HG02840 (cell line): ENCODE measurements around the gene UHRF2.
"Not testable (repeated sequence)": the region's sequence is repeated elsewhere in the genome, so short reads cannot be mapped to it uniquely, and the experiment has no call there.

Experiments used
- ATAC-seq: cut with Tn5 transposase; IDR thresholded peaks from one replicate; pipeline ENCODE4 v1.9.1; 2021; ENCODE audit warnings: mild to moderate bottlenecking, moderate library complexity, moderate number of reproducible peaks; ENCODE audit not compliant: unreplicated experiment, low FRiP score

Gene UHRF2

GRCh38 chr9:6484210-6484609 lies 71.2 kb downstream of the UHRF2 start:
- no peak for ATAC-seq

GRCh38 chr9:6488395-6488794 lies 75.4 kb downstream of the UHRF2 start:
- ATAC-seq: no peak

GRCh38 chr9:6489099-6489498 lies 76.1 kb downstream of the UHRF2 start:
- no peak for ATAC-seq

GRCh38 chr9:6490863-6491262 lies 77.9 kb downstream of the UHRF2 start:
- ATAC-seq: no peak

- ATAC-seq: no peak
Observed at GRCh38 chr9:6495466-6495865, 82.5 kb downstream of the UHRF2 start.

- no peak for ATAC-seq
Observed at GRCh38 chr9:6498982-6499381, 86.0 kb downstream of the UHRF2 start.

- ATAC-seq: no peak
Observed at GRCh38 chr9:6501526-6502210, 88.7 kb downstream of the UHRF2 start.

GRCh38 chr9:6502399-6502798 lies 89.4 kb downstream of the UHRF2 start:
- ATAC-seq: no peak

GRCh38 chr9:6506571-6506970 lies 93.6 kb downstream of the UHRF2 start:
- ATAC-seq: no peak

- no peak for ATAC-seq
Observed at GRCh38 chr9:6512085-6512657, 99.2 kb downstream of the UHRF2 start.

- no peak for ATAC-seq
Observed at GRCh38 chr9:6522263-6522662, 109.3 kb downstream of the UHRF2 start.

- no peak for ATAC-seq
Observed at GRCh38 chr9:6525326-6526045, 112.5 kb downstream of the UHRF2 start.

GRCh38 chr9:6535594-6535993 lies 122.6 kb downstream of the UHRF2 start:
- ATAC-seq: no peak

- ATAC-seq: no peak
Observed at GRCh38 chr9:6538666-6539071, 125.7 kb downstream of the UHRF2 start.

GRCh38 chr9:6542617-6543016 lies 129.6 kb downstream of the UHRF2 start:
- ATAC-seq: not testable (repeated sequence)

GRCh38 chr9:6543204-6543603 lies 130.2 kb downstream of the UHRF2 start:
- ATAC-seq: no peak

- ATAC-seq: no peak
Observed at GRCh38 chr9:6545017-6545691, 132.2 kb downstream of the UHRF2 start.

GRCh38 chr9:6549106-6549800 lies 136.3 kb downstream of the UHRF2 start:
- no peak for ATAC-seq

- ATAC-seq: no peak
Observed at GRCh38 chr9:6551136-6551535, 138.1 kb downstream of the UHRF2 start.

- ATAC-seq: no peak
Observed at GRCh38 chr9:6552033-6552432, 139.0 kb downstream of the UHRF2 start.
